ENCODE results near the gene CCDC175.

CCDC175 gene

GRCh38 chr14:59509101-59509500, 67.5 kb downstream of the CCDC175 start:
- Histone ChIP-seq H3K27me3 (ENCODE audit: control insufficient read depth, insufficient read depth, low read length) (no peaks in the 10 kb centered on the region), H3K9me3 (ENCODE audit: control insufficient read depth, insufficient read depth, low read depth, low read length) (peaks cover 2% of the 10 kb centered on the region; the same call in 1 of the 2 replicates), H3K36me3 (ENCODE audit: control insufficient read depth, insufficient read depth, low read length) (peaks cover 2% of the 10 kb centered on the region), H3K27ac (ENCODE audit: low read depth, low read length) (no peak overlapping the region), H3K4me3 (ENCODE audit: low read depth, low read length) (no peak overlapping the region), H3K4me1 (ENCODE audit: control insufficient read depth, insufficient read depth, low read length) (peaks cover 8% of the 10 kb centered on the region), H3K9ac (ENCODE audit: low read length) (no peak overlapping the region)

GRCh38 chr14:59507752-59508103, 68.9 kb downstream of the CCDC175 start:
- H3K4me1 ChIP-seq (ENCODE audit: control insufficient read depth, insufficient read depth, low read length): peaks cover 8% of the 10 kb centered on the region
- no peaks in the 10 kb centered on the region for H3K9me3 ChIP-seq (ENCODE audit: control insufficient read depth, insufficient read depth, low read depth, low read length)
- no peaks in the 10 kb centered on the region for H3K27me3 ChIP-seq (ENCODE audit: control insufficient read depth, insufficient read depth, low read length)
- no peak overlapping the region for H3K9ac ChIP-seq (ENCODE audit: low read length)
- H3K27ac ChIP-seq (ENCODE audit: low read depth, low read length): no peak overlapping the region
- peaks cover 6% of the 10 kb centered on the region for H3K36me3 ChIP-seq (ENCODE audit: control insufficient read depth, insufficient read depth, low read length)
- no peak overlapping the region for H3K4me3 ChIP-seq (ENCODE audit: low read depth, low read length)

GRCh38 chr14:59507063-59507751, 69.4 kb downstream of the CCDC175 start:
- no peak overlapping the region for H3K27ac ChIP-seq (ENCODE audit: low read depth, low read length)
- peaks cover 7% of the 10 kb centered on the region for H3K36me3 ChIP-seq (ENCODE audit: control insufficient read depth, insufficient read depth, low read length)
- H3K4me1 ChIP-seq (ENCODE audit: control insufficient read depth, insufficient read depth, low read length): peaks cover 8% of the 10 kb centered on the region
- no peaks in the 10 kb centered on the region for H3K9me3 ChIP-seq (ENCODE audit: control insufficient read depth, insufficient read depth, low read depth, low read length)
- no peak overlapping the region for H3K4me3 ChIP-seq (ENCODE audit: low read depth, low read length)
- no peak overlapping the region for H3K9ac ChIP-seq (ENCODE audit: low read length)
- H3K27me3 ChIP-seq (ENCODE audit: control insufficient read depth, insufficient read depth, low read length): no peaks in the 10 kb centered on the region

GRCh38 chr14:59503256-59503655, 73.4 kb downstream of the CCDC175 start:
- Histone ChIP-seq H3K4me3 (ENCODE audit: low read depth, low read length) (no peak overlapping the region), H3K9me3 (ENCODE audit: control insufficient read depth, insufficient read depth, low read depth, low read length) (no peaks in the 10 kb centered on the region), H3K27ac (ENCODE audit: low read depth, low read length) (no peak overlapping the region), H3K27me3 (ENCODE audit: control insufficient read depth, insufficient read depth, low read length) (no peaks in the 10 kb centered on the region), H3K36me3 (ENCODE audit: control insufficient read depth, insufficient read depth, low read length) (peaks cover 35% of the 10 kb centered on the region), H3K9ac (ENCODE audit: low read length) (no peak overlapping the region), H3K4me1 (ENCODE audit: control insufficient read depth, insufficient read depth, low read length) (peaks cover 6% of the 10 kb centered on the region)

- no peak overlapping the region for H3K27ac ChIP-seq (ENCODE audit: low read depth, low read length)
- no peaks in the 10 kb centered on the region for H3K9me3 ChIP-seq (ENCODE audit: control insufficient read depth, insufficient read depth, low read depth, low read length)
- no peak overlapping the region for H3K4me3 ChIP-seq (ENCODE audit: low read depth, low read length)
- H3K4me1 ChIP-seq (ENCODE audit: control insufficient read depth, insufficient read depth, low read length): no peaks in the 10 kb centered on the region
- no peak overlapping the region for H3K9ac ChIP-seq (ENCODE audit: low read length)
- H3K36me3 ChIP-seq (ENCODE audit: control insufficient read depth, insufficient read depth, low read length): peaks cover 55% of the 10 kb centered on the region
- no peaks in the 10 kb centered on the region for H3K27me3 ChIP-seq (ENCODE audit: control insufficient read depth, insufficient read depth, low read length)
Observed at GRCh38 chr14:59500732-59501131, 75.9 kb downstream of the CCDC175 start.

GRCh38 chr14:59492384-59492783, 84.2 kb downstream of the CCDC175 start:
- Histone ChIP-seq H3K9me3 (ENCODE audit: control insufficient read depth, insufficient read depth, low read depth, low read length) (no peaks in the 10 kb centered on the region), H3K27ac (ENCODE audit: low read depth, low read length) (no peak overlapping the region), H3K27me3 (ENCODE audit: control insufficient read depth, insufficient read depth, low read length) (no peaks in the 10 kb centered on the region), H3K36me3 (ENCODE audit: control insufficient read depth, insufficient read depth, low read length) (peaks cover 88% of the 10 kb centered on the region), H3K9ac (ENCODE audit: low read length) (no peak overlapping the region), H3K4me3 (ENCODE audit: low read depth, low read length) (no peak overlapping the region), H3K4me1 (ENCODE audit: control insufficient read depth, insufficient read depth, low read length) (no peaks in the 10 kb centered on the region)

- H3K9me3 ChIP-seq (ENCODE audit: control insufficient read depth, insufficient read depth, low read depth, low read length): no peaks in the 10 kb centered on the region
- no peaks in the 10 kb centered on the region for H3K4me1 ChIP-seq (ENCODE audit: control insufficient read depth, insufficient read depth, low read length)
- no peaks in the 10 kb centered on the region for H3K27me3 ChIP-seq (ENCODE audit: control insufficient read depth, insufficient read depth, low read length)
- H3K9ac ChIP-seq (ENCODE audit: low read length): no peak overlapping the region
- no peak overlapping the region for H3K4me3 ChIP-seq (ENCODE audit: low read depth, low read length)
- no peak overlapping the region for H3K27ac ChIP-seq (ENCODE audit: low read depth, low read length)
- peaks cover 76% of the 10 kb centered on the region for H3K36me3 ChIP-seq (ENCODE audit: control insufficient read depth, insufficient read depth, low read length)
Observed at GRCh38 chr14:59490756-59491155, 85.9 kb downstream of the CCDC175 start.

GRCh38 chr14:59484639-59485175, 91.9 kb downstream of the CCDC175 start:
- H3K9me3 ChIP-seq (ENCODE audit: control insufficient read depth, insufficient read depth, low read depth, low read length): no peaks in the 10 kb centered on the region
- no peaks in the 10 kb centered on the region for H3K27me3 ChIP-seq (ENCODE audit: control insufficient read depth, insufficient read depth, low read length)
- peak overlapping the region; percentile 83 for H3K4me3 ChIP-seq (ENCODE audit: low read depth, low read length)
- H3K4me1 ChIP-seq (ENCODE audit: control insufficient read depth, insufficient read depth, low read length): peaks cover 13% of the 10 kb centered on the region
- H3K27ac ChIP-seq (ENCODE audit: low read depth, low read length): peak overlapping the region; percentile 73; the same call in 1 of the 2 replicates
- peak overlapping the region; percentile 84 for H3K9ac ChIP-seq (ENCODE audit: low read length)
- peaks cover 23% of the 10 kb centered on the region for H3K36me3 ChIP-seq (ENCODE audit: control insufficient read depth, insufficient read depth, low read length)

GRCh38 chr14:59483819-59484638, 92.6 kb downstream of the CCDC175 start, which contains the start of the genes JKAMP and L3HYPDH:
Gene JKAMP (plus strand): TSS chr14:59484517. CDS start chr14:59484590, 73 bp downstream.
Gene L3HYPDH (minus strand): TSS chr14:59484408. CDS start chr14:59484316, 92 bp downstream.
- Histone ChIP-seq H3K36me3 (ENCODE audit: control insufficient read depth, insufficient read depth, low read length) (peaks cover 18% of the 10 kb centered on the region), H3K9me3 (ENCODE audit: control insufficient read depth, insufficient read depth, low read depth, low read length) (no peaks in the 10 kb centered on the region), H3K4me1 (ENCODE audit: control insufficient read depth, insufficient read depth, low read length) (peaks cover 13% of the 10 kb centered on the region), H3K9ac (ENCODE audit: low read length) (peak within 1 kb of the TSS; percentile 84), H3K27ac (ENCODE audit: low read depth, low read length) (peak within 1 kb of the TSS; percentile 73), H3K27me3 (ENCODE audit: control insufficient read depth, insufficient read depth, low read length) (no peaks in the 10 kb centered on the region), H3K4me3 (ENCODE audit: low read depth, low read length) (peak within 1 kb of the TSS; percentile 83)

- peaks cover 13% of the 10 kb centered on the region for H3K4me1 ChIP-seq (ENCODE audit: control insufficient read depth, insufficient read depth, low read length)
- H3K27ac ChIP-seq (ENCODE audit: low read depth, low read length): peak overlapping the region; percentile 73; the same call in 1 of the 2 replicates
Observed at GRCh38 chr14:59483363-59483762, 93.2 kb downstream of the CCDC175 start.

More at GRCh38 chr14:59483363-59483762, 93.2 kb downstream of the CCDC175 start:
- Histone ChIP-seq H3K9ac (ENCODE audit: low read length) (peak overlapping the region; percentile 84), H3K9me3 (ENCODE audit: control insufficient read depth, insufficient read depth, low read depth, low read length) (no peaks in the 10 kb centered on the region), H3K4me3 (ENCODE audit: low read depth, low read length) (peak overlapping the region; percentile 83), H3K27me3 (ENCODE audit: control insufficient read depth, insufficient read depth, low read length) (no peaks in the 10 kb centered on the region), H3K36me3 (ENCODE audit: control insufficient read depth, insufficient read depth, low read length) (peaks cover 15% of the 10 kb centered on the region)
